ENCODE data around the gene CCDC12.

- TF ChIP-seq MAX (IDR thresholded peaks at IDR 0.05) (no peak), REST (IDR thresholded peaks at IDR 0.05; ENCODE audit: low read depth) (no peak), CEBPB (IDR thresholded peaks at IDR 0.05) (no peak), NFIC (IDR thresholded peaks at IDR 0.05) (no peak), EP300 (IDR thresholded peaks at IDR 0.05; ENCODE audit: borderline replicate concordance) (no peak), TAF1 (IDR thresholded peaks at IDR 0.05; ENCODE audit: low read depth) (no peak), RAD21 (IDR thresholded peaks at IDR 0.05; ENCODE audit: low read depth) (no peak), CREB1 (IDR thresholded peaks at IDR 0.05; ENCODE audit: low read depth) (no peak), FOXM1 (IDR thresholded peaks at IDR 0.05; ENCODE audit: borderline replicate concordance, low read depth) (no peak), TCF12 (IDR thresholded peaks at IDR 0.05; ENCODE audit: low read depth) (no peak), ZBTB7A (IDR thresholded peaks at IDR 0.05; ENCODE audit: low read depth) (no peak), EGR1 (IDR thresholded peaks at IDR 0.05) (no peak), YY1 (IDR thresholded peaks at IDR 0.05; ENCODE audit: low read depth) (no peak), TEAD4 (IDR thresholded peaks at IDR 0.05) (no peak)
Measured at GRCh38 chr3:46874430-46874829, 102.1 kb downstream of the CCDC12 start.
